Fibroblast of peridontal ligament (primary cell): ENCODE measurements around the gene SPTLC3.

Source experiments
- DNase-seq: peaks from one replicate; pipeline ENCODE4 v3.0.0-alpha.2; 2010; ENCODE audit errors: extremely low read depth

SPTLC3 gene

DNA sequence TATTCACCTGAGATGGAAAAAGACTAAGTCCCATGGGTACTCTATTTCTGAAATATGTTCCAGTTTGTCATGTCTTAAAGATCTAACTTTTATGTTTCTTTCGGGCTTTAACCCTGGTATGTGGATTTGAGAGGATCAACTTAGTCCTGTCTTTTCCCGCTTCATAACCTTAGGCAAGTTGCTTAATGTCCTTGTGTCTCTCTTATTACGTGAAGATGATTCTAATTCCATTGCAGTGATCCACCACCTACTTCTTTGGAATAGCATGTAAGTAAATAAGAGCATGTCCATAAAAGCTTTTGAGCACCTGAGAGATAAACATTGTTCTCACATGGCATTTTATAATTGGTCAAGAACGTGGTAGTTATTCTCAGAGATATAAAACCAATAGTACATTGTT is 23.0 kb downstream of the SPTLC3 start:
- no peak for DNase-seq

DNA sequence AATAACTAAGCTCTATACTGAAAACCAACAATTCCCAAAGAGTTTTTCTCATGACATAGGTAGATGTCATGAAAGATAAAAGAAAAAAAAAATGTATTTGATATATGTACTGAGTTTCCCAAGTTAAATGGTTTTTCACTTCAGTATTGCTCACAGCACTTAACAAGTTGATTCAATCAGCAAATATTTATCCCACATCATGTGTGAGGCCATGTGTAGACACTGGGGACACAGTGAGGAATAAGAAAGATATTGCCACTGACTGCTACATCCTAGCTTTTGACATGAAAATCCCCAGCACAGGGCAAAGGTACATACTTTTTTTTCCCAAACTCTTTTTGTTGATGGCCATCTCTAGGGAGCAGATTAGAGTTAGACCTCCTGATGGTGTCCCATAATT is 25.3 kb downstream of the SPTLC3 start:
- no peak for DNase-seq

DNA sequence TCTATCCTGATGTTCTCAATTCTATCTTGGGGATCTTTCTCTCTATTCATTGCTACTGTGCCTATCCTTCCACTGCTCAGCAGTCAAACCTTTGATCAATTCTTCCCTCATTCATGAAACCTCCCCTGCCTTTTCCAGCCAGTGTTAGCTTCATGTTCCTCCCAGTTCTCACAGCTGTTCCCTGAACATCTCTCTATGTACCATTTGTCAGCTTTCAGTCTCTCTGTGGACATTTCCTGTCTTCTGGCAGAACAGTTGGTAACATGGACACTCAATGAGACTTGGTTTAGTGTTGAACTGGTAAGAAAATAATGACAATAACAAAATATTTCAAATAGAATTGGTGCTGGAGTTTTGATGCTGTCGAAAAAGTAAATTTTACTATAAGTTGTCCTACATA is 26.2 kb downstream of the SPTLC3 start:
- DNase-seq, result no peak

DNA sequence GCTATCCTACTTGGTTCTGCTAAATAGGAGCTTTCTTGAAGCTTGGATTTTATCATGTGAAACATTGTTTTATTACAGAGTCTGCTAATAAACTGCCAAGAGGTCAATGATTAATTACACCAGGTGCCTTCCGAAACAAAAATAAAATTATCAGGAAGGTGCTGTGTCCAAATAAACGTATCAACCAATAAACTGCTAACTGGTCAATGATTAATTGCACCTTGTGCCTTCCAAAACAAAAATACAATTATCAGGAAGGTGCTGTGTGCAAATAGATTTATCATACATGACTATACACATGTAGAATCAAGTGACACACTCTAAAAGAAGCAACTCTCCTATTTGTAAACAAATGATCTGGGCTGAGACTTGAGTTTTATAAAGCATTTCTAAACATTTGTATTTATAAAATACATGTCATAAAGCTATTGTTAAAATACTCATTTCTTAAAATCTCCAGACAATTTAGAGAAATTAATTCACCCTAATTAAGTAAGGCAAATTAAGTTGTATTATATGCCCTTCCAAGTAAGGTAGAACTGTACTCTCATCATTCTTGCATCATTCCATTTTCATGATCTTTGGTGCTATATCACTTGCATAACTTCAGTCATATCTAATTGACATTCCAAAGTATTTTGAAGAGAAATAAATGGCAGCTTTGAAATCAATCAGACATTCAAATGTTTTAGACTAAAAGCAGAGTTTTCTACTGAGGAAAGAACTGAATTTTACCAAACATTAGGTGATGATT is 26.8 kb downstream of the SPTLC3 start:
- no peak for DNase-seq

DNA sequence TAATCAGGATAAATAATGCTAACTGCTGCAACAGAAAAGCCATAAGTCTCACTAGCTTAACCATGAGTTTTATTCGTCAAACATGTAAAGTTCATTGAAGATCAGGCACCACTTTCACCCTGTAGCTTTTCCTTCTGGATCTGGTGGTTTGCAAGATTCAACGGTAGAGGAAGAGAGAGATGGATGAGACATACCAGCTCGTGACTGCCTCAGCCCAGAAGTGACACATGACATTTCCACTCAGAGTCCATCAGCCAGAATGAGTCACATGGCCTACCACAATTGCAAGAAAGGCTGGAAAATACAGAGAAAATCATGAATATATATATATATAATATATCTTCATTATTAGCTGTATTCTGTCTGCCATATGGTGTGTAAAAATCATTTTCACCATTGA is 29.0 kb downstream of the SPTLC3 start:
- DNase-seq, result peak; percentile 29

DNA sequence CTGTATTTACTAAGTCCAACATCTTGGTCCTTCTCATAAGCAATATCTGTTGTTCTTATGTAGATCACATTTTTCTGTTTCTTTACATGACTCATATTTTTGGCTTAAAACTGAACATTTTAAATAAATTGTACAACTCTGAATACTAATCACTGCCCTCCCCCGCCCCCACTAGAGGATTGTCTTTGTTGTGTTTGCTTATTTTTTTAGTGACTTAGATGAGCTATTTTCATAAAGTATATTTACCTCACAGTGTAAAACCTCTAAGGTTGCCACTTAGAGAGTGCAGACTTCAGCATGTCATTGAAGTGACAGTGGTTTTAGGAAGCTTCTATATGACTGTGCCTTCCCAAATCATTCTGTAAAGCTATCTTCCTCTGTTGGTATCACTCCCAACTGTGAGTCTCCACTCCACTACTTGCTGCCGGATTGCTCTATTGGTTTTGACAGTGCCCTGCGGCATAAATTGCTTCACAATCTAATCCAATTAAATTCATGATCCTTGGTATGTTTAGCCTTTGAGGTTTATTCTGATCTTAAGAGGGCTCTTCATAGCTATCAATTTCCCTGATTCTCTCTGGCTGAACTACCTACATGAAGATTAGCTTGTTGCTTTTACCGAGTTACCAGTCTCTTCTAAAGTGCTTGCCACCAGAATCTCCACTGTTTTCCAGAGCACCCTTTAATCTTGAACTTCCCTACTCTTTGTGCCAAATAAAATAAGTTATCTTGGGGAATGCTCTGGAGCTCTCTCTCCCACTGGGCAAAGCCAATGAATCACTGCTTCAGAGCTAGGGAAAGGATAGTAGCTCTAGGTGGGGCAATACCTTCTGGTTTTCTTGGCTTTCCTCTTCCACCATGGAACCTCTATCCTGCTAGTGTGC is 33.0 kb downstream of the SPTLC3 start:
- peak; percentile 46 for DNase-seq

DNA sequence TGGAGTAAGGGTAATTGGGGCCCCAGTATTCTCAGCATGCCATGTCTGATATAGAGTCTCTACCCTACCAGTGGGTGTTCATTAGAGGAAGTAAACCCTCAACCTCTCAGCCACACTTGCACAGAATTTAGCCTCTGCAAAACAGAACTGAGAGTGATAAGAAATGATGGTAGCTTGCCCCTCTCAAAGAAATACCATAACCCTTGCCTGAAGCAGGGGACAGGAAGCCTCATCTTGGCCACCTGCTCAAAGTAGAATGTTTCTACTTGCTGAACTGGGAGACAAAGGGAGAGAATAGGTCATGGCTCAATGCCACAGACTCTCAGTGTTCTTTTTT is 33.7 kb downstream of the SPTLC3 start:
- DNase-seq, result no peak

DNA sequence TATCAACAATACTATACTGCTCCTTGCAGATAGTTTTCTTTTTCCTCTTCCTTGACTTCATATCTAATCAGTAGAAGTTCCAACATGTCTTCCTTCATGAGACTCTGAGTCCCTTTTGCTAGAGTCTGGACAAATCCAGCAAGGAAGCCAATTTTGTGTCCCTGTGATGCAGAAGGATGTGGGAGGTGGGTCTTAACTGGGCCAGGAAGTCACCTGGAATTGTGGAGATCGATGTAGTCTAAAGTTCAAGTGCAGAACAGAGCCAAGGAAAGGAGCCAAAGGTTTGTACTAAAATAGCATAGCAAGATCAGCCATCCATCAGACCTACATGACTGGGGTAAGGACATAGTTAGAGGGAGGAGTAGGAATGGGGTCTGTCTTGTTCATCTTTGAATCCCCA is 37.6 kb downstream of the SPTLC3 start:
- no peak for DNase-seq

DNA sequence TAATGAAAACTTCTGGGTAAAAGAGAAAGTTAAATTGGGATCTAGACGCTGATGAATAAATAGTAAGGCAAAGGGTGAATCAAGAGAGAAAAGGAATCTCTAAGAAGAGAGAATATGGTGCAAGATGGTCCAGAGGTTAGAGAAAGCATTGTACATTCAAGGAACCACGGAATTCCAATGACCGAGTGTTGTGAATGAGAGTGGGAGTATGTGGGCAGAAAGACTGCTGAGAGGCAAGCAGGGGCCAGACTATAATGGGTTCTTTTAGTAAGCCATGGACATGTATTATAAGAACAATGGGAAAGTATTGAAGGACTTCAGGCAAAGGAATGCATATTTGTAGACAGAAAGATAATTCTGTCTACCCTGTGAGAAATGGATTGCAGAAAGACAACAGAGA is 45.2 kb downstream of the SPTLC3 start:
- no peak for DNase-seq

DNA sequence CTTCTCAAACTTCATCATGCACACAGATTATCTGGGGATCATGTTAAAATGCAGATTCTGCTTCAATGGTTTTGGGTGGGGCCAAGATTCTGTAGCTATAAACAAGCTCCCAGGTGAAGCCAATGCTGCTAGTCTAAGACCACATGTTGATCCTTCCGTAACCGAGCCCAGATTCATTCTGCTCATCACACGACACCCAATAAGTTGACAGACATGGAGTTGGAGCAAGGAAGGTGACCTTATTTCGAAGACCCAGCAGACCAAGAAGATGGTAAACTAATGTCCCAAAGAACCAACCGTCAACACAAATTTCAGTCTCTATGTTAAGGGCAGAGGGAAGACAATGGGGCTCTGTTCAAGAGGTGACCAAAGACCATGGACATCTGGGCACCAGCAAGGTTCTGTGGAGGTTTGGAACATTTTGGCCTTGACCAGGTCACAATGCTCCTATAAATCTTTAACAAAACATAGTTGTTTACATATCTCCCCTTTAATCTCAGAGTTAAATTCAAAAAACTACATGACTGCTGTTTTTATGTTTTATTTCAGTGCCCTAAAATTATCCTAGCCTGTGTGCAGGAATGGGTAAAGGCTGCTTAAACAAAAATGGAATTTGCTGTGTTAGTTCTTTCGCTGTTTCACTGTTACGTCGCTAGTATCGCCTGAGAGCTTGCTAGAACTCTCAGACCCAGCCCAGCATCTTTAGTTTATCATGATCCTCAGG is 50.1 kb downstream of the SPTLC3 start:
- DNase-seq, result no peak

DNA sequence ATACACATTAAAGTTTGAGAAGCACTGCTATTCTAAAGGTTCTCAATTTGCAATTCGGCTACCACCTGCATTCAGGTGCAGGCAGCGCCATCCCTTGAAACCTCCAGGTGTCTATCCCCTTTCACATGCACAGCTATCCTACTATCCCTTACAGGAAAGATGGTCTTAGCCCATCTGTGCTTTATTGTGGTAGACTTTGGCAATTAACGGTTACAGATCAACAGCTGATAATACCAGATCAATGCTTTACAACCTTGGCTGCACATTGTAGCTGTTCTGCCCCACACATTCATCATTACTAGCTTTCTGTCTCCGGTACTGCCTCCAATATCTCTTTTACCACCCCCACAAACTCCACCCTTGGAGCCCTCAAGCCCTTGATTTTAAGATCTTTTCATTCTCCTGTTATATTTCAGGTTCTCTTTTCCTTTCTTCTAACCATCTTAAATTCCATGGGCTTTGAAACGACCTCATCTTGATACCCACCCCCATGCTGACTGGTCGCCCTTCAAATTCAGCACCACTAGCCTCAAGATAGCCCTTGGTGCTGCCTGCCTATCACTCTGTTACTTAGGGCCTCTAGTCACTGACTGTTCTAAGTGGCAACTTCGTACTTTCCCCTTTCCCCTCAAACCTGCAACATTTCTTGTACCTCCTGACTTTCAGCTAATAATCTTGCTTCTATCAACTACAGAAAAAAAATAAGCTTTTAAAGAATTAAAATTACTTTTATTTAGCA is 50.8 kb downstream of the SPTLC3 start:
- no peak for DNase-seq

DNA sequence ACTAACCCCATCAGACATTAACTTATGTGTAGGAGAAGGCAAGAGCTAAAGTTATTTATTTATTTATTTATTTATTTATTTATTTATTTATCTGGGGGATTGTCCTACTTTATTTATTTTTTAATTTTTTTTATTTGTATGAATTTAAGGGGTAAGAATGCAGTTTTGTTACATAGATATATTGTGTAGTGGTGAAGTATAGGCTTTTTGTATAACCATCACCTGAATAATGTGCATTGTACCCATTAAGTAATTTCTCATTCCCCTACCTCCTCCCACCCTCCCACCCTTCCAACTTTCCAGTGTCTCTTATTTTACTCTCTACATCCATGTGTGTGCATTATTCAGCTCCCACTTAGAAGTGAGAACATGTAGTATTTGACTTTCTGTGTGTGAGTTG is 51.6 kb downstream of the SPTLC3 start:
- no peak for DNase-seq

DNA sequence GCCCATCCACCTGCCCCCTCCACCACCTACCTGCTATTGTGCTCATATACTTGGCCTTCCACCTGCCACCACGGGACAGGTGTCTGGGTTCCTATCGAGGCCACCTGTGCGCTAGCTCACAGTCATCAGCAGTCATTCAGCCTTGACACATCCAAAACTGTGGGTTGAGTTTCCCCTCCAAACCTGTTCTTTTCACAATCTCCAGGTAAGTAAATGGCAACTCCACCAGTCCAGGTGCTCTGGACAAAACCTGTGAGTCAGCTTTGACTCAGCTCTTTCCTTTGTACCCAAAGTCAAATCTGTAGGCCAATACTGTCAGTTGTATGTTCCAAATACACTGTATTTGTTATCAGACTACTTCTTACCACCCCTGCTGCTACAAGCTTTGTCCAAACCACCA is 52.6 kb downstream of the SPTLC3 start:
- DNase-seq, result no peak

DNA sequence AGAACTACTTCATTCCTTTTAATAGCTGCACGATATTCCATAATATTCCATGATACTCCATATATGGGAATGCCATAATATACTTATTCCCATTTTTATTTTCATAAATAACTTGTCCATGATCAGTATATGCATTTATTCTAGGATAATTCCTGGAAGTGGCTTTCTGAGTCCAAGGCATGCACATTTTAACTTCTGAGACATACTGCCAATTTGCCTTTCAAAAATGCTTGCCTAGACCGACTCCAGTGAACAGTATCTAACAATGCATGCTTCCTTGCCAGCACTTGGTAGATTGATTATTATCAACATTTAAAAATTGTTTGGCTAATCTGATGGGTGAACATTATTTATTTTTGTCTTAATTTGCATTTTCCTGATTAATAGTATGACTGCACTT is 54.0 kb downstream of the SPTLC3 start:
- DNase-seq, result no peak

DNA sequence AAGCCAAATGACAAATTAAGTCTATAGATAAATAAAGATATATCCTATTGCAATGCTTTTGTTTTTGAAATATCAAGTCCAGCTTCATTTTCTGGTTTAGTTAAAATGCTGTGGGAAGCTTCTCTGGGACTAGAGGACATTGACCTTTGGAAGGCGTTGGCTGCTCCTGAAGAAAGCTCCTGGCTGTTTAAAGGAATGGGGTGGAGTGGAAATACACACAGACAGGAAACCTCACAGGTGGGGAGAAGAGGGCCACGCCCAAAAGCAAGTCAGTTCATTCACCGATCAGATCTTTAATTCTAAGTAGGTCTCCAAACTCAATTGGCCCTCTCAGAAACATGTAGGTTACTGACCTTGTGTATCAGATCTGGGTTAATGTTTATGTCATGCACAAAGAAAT is 59.6 kb downstream of the SPTLC3 start:
- no peak for DNase-seq

DNA sequence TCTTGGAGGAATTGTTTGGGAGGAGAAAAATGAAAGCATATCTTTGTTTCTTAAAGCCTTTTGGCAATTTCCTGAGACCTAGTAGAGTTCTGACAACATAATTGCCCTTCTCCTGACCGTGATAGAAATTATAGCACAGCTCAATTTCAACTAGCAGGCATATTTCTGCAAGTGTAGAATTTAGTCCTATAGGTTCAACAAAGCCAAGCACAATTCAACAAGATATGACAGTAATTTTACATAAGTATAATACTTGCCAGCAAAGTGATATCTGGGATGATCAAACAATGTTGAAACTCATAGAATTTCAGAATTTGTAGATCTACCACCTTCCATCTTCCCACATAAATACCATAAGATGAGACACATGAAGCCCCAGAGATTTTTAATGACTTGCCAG is 73.1 kb downstream of the SPTLC3 start:
- no peak for DNase-seq

DNA sequence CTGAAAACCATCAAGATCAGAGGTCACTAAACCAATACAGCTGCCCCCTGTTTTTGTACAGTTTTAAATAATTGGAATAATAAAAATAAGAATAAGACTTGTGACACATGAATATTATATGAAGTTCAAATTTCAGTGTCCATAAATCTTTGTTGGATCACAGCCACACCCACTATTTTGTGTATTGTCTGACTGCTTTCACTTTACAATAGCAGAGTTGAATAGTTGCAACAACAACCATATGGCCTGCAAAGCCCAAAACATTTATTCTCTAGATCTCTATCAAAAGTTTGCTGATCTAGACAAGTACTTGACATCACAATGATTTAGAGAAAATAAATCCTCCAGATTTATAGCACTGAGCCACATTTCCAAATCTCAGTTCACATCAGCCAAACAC is 73.6 kb downstream of the SPTLC3 start:
- peak; percentile 5 for DNase-seq

DNA sequence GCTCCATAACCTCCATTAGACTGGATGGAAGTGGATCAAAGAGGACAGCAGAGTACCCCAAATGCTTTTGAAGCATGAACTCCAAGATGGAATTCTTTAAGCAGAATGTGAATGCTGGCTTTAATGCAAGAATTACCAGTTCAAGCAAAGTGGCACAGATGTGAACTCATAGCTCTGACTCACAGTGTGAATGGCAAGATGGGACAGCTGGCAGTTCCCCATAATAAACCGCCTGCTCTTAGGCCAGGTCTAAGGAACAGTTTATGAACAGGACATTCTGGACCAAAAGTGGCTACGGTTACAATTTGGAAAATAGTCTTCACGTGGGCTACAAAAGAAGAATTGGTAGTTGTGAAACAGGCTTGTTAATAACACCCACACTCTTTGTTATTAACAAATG is 76.5 kb downstream of the SPTLC3 start:
- peak; percentile 7 for DNase-seq

DNA sequence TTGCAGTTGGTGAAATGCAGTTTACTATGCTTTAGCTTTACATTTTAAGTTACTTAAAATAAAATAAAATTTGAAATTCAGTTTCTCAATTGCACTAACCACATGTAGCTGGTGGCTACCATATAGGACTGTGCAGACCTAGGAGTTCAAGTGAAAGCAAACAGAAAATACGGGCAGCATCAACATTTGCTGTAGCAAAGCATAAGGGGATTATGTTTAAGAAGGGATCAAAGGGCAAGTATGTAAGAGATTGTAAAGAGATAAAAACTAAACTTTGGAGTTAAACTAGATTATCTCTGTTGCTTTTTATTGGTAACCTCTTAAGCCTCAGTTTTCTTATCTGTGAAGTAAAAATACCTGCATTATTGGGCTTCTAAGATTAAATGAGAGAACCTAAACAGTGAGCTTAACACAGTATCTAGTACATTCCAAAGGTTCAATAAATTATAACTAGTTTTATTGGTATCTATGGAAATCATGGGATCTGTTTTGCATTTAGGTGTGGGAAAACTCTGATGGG is 81.2 kb downstream of the SPTLC3 start:
- DNase-seq, result no peak

DNA sequence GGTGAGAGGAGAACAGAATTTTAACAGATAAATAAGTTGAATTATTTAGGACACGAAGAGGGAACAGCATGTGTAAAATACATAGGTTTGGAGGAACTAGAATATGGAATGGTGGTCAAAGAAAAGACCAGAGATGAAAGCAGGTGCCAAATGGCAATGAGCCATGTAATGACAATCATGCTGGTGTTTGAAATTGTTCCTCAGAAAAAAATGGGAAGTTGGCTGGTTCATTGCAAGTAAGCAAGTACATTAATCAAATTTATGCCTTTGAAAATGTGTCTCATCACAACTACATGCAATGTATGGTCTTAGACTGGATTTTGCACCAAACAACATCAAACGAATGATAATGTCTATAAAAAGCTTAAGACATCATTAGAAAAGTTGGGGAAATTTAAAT is 83.3 kb downstream of the SPTLC3 start:
- no peak for DNase-seq

DNA sequence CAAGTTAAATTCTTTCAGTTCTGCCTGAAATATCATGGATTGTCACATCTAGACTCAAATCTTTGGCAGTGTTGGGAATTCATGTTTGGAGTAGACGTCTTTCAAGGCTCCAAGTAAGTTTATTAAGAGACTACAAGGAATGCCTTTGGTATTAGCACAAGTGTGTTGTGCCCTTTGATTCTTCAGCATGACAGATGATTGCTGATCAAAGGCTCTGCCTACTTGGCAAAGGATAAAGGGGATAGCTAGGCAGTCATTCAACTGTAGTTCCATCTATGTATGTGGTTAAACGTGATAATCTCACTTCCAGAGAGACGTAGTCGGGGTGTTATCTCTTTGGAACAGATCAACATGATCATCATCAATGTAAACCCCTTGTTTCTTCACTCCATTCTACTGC is 86.2 kb downstream of the SPTLC3 start:
- no peak for DNase-seq
